SKM-1 treated with dmso at 0.1 percent for 144 hours (cell line): ENCODE measurements around the gene PPP1R13L.

ENCODE experiments used
- DNase-seq: peaks from one replicate; lab custom pipeline; 2025; ENCODE audit not compliant: unreplicated experiment; lab: John Stamatoyannopoulos, UW

Gene PPP1R13L

DNA sequence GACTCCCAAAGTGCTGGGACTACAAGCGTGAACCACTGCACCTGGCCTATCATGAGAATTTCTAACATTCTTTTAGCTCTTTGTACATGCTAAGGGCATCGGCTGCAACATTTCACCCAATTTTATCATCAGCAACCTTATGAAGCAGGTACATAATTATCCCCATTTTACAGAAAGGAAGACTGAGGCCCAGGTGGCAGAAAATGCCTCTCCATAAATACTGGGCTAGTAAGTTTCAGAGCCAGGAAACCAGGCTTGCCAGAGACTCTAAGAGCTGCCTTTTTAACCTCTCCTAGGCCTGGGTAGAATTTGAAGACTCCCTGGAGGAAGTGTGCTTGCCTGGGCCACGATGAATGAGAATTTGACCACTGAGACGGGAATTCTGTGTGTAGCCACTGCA lies 36.7 kb downstream of the PPP1R13L start:
- DNase-seq: no peak

DNA sequence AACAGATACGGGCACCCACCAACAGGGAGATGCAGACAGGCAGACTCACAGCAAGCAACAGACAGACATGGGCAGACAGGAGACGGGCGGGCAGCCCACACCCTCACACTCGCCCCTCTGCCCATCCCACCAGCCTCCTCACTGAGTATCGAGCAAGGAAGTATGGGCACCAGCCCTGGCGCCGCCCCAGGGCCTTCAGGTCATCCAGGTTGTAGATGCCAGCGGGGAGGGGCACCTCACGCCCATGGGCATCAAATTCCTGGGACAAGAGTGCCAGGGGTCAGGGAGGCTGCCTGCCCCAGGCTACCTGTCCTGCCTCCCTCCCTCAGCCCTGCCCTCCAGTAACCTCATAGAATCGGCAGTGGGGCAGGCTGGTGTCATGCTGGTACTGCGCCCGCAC lies 40.2 kb downstream of the PPP1R13L start:
- DNase-seq: no peak

DNA sequence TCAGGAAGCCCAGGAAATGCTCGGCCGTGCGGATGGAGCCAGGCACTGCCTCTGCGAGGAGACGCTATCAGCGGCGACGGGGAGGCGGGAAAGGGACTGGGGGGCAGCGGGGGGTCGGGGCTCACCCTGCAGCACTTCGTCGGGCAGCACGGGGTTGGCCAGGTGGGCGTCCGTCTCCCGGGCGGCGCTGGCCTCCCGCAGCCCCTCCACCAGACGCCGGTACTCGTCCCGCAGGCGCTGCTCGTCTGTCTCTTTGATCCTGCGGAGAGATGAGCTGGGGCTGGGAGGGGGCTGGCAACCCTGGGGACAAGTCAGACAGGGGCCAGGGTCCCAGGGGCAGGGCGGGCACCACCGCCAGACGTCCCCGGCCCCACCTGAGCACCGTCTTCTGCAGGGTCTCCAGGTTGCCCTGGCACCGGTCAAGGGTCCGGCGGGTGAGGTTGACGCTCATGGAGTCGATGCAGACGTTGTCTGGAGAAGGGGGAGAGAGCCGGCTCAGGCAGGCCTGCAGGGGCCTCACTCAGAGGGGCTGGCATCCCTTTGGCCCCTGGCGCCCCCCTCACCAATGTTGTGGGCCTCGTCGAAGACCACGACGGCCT lies 40.9 kb downstream of the PPP1R13L start:
- DNase-seq: no peak

DNA sequence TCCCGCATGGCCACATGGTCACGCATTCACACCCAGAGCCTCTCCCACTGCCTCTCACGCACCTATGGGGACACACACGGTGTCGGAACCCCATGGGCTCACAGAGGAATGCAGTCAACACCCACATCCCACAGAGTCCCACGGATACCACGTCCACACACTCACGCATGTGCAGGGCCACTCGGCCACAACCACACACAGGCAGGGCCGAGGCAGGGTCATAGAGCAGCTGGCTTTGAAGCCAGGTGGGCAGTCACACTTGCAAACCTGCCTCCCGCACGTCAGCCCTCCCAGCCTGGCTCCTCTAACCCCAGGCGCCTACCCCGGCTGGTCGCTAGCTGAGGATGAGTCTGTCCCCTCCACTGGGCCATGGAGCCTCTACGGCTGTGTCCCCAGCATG lies 42.6 kb downstream of the PPP1R13L start:
- DNase-seq: no peak

- no peak for DNase-seq
These were observed 43.3 kb downstream of the PPP1R13L start for GRCh38 chr19:45361608-45362007.

- no peak for DNase-seq
These were observed 46.6 kb downstream of the PPP1R13L start for GRCh38 chr19:45358213-45358792.

DNA sequence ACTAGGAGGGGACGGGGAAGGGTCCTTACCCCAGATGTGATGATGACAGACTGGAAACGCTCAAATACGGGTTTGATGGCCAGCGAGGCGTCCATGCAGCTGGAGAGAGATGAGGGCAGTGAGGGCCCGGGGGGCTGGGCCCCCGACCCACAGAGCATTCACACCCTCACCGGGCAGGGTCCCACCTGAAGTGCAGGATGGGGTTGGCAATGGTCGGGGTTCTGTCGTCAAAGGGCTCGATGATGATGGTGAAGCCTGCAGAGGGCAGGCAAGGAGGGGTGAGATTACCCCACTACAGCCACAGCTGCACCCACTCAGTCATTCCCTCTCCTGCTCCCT lies 47.5 kb downstream of the PPP1R13L start:
- no peak for DNase-seq

DNA sequence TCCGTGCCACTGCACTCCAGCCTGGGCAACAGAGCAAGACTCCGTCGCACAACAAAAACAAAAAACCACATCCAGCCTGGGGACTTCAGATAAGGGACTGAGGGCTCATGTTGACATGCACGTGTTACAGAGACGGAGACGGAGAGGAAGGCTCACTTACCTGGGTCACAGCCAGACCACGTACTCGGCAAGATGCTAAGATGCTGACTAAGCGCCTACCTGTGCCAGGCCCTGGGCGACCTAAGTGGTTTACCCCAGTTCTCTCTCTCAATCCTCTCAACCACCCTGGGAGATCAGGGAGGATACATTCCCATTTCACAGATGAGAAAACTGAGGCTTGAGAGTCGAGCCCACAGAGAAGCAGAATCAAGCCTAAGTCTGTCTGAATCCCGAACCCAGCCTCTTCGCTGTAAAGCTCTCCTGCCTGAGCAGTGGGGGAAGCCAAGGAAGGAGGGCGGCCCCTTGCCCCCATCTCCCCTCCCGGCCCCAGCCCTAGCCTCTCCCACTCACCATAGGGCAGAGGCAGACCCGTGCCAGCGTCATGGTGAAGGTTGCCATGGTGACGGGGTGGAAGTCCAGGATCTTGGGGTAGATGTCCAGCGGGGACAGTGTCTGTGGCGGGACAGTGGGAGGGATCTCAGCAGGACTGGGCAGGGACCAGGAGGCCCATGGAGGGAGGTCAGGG lies 48.0 kb downstream of the PPP1R13L start:
- no peak for DNase-seq

GRCh38 chr19:45355910-45356309 lies 49.0 kb downstream of the PPP1R13L start:
- DNase-seq: no peak

- DNase-seq: no peak
These were observed 49.5 kb downstream of the PPP1R13L start for GRCh38 chr19:45355402-45355801.

- no peak for DNase-seq
These were observed 50.5 kb downstream of the PPP1R13L start for GRCh38 chr19:45354241-45354842.

DNA sequence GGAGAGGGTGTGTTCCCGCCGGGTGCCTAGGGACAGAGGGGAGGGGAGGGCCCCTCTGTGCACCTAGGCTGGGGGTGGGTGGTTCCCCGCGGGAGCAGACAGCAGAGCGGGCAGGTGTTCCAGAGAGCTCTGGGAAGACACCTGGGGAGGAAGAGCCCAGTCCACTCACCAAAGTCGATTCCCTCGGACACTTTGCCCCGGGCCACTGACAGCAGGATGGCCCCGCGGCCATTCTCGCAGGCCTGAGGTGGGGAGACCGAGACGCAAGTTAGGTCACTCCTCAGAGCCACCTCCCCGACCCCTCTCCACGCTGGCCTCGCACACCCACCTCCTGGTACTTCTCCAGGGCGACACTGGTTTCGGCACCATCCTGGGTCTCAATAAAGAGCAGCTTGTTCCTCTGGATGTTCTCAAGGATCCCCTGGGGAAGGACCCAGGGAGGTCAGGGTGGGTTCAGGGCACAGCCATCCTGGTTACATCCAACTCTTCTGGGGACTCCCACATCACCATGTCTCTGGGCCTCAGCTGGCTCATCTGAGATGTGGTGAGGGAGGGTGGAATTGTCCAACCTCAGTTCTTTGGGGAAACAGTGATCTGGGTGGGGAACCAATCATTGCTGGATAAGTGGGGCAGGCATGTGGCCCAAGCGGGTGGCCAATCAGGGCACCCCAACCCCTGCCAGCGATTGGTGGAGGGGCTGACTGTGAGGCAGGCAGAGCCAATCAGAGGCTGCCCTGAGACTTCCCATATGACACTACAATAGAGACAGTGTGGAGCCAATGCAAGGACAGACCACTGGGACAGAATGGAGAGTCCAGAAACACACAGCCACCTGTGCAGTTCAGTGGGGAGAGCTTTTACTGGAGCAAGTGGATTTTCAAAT lies 51.7 kb downstream of the PPP1R13L start:
- no peak for DNase-seq

DNA sequence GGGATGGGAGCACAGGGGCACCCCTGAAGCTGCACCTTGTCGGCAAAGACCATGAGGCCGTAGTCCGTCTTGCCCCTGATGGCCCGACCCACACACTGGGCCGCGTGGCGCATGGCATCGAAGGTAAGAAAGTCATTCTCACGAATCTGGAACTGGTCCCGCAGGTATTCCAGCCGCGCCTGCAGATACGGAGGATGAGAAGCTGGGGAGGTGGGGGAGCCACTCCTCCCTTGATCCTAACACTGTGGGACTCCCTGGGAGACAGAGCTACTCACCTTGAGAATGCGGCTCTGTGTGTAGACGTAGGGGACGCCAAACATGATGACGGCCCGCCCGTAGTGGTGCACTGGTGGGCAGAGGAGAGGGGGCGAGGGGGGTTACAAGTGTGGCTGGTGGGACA lies 52.4 kb downstream of the PPP1R13L start:
- no peak for DNase-seq

GRCh38 chr19:45352062-45352461 lies 52.8 kb downstream of the PPP1R13L start:
- DNase-seq: no peak

GRCh38 chr19:45351401-45351952 lies 53.4 kb downstream of the PPP1R13L start:
- DNase-seq: no peak

DNA sequence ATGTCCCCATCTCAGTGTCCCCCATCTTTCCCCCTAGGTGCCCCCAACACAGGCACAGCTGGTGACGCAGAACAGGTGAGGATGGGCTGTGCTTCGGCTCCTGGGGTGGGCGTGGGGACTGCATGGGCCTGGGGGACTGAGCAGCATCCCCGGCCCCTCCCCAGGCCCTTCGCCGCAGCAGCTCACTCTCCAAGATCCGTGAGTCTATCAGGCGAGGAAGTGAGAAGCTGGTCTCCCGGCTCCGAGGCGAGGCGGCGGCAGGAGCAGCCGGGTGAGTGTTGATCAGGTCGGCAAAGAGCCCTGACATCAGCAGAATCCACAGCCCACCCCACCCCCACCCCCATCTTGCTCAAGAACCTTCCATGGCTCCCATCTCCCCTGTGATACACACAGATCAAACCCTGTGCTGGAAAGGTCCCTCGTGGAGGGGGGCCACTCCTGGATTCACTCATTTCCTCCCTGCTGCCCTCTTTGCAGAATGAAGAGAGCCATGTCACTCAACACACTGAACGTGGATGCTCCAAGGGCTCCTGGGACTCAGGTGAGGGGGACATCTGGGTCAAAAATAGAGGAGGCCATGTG lies 54.3 kb downstream of the PPP1R13L start:
- DNase-seq: no peak

GRCh38 chr19:45349430-45349941 lies 55.4 kb downstream of the PPP1R13L start:
- DNase-seq: no peak

DNA sequence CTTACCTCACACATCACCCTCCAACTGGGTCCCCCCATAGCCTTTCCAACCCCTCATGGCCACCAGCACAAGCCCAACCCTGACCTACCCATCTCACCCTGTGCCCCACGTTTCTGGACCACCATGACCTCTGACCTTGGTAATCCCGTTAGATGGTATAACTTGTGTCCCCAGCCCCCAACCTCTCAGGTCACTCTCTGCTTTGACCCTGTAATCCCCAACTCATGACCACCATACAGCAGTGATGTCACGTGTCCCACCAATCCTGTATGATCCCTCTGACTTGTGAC lies 55.8 kb downstream of the PPP1R13L start:
- DNase-seq: no peak

GRCh38 chr19:45348367-45349125 lies 56.3 kb downstream of the PPP1R13L start:
- DNase-seq: no peak
